Activated T-helper 1 cell treated with anti-CD3 and anti-CD28 coated beads, Interleukin-12 subunit alpha, Interleukin-12 subunit beta, Interleukin-2, Interleukin-4 antibody, amounts not matched to agents 30 ng/mL and 10 ng/mL and 1 ng/mL, durations not matched to agents 14 hours and 24 hours and 36 hours (primary cell): ENCODE data around the gene CRAT. TPM values are rescaled to one million over a fixed set of nuclear protein-coding genes. Genes with fewer than 3 reads are reported as not detected.

Experiments
- DNase-seq: peaks from one replicate; pipeline ENCODE4 v3.0.0; 2021; ENCODE audit warnings: low spot score
- H3K27ac Mint-ChIP-seq: one replicate; pipeline ENCODE4 v1.8.0; 2021; ENCODE audit warnings: mild to moderate bottlenecking, mixed read lengths
- H3K27me3 Mint-ChIP-seq: one replicate; pipeline ENCODE4 v1.8.0; 2022; ENCODE audit warnings: mild to moderate bottlenecking, moderate library complexity, mixed read lengths; ENCODE audit not compliant: insufficient read depth
- H3K36me3 Mint-ChIP-seq: one replicate; pipeline ENCODE4 v1.8.0; 2021; ENCODE audit warnings: low read depth, mixed read lengths
- H3K4me1 Mint-ChIP-seq: one replicate; pipeline ENCODE4 v1.8.0; 2021; ENCODE audit warnings: low read depth, mixed read lengths
- H3K4me3 Mint-ChIP-seq: one replicate; pipeline ENCODE4 v1.8.0; 2021; ENCODE audit warnings: mild to moderate bottlenecking, moderate library complexity, mixed read lengths
- H3K9me3 Mint-ChIP-seq: one replicate; pipeline ENCODE4 v1.8.0; 2021; ENCODE audit warnings: mixed read lengths
- intact Hi-C: fragments of 100-400 bp; cut with micrococcal nuclease; formaldehyde crosslinking; loops from one replicate; pipeline ENCODE4 v1.15.1; 2024
- total RNA-seq: library from RNA; stranded (reverse); gene quantifications from 2 replicates; pipeline ENCODE4 v1.2.3, GENCODE V29; 2022

Gene CRAT
- total RNA-seq, 1 donor from 2014 or later = 9.9 TPM

GRCh38 chr9:129072171-129072570, 38.4 kb downstream of the CRAT start:
- DNase-seq = no peak
- H3K4me1 Mint-ChIP-seq = peaks cover 12% of the 10 kb centered on the region
- no peak overlapping the region for H3K4me3 Mint-ChIP-seq
- H3K27ac Mint-ChIP-seq = no peak overlapping the region
- intact Hi-C loops = no loop called here
- no peaks in the 10 kb centered on the region for H3K9me3 Mint-ChIP-seq
- no peaks in the 10 kb centered on the region for H3K27me3 Mint-ChIP-seq
- H3K36me3 Mint-ChIP-seq = peaks cover 2% of the 10 kb centered on the region

DNA sequence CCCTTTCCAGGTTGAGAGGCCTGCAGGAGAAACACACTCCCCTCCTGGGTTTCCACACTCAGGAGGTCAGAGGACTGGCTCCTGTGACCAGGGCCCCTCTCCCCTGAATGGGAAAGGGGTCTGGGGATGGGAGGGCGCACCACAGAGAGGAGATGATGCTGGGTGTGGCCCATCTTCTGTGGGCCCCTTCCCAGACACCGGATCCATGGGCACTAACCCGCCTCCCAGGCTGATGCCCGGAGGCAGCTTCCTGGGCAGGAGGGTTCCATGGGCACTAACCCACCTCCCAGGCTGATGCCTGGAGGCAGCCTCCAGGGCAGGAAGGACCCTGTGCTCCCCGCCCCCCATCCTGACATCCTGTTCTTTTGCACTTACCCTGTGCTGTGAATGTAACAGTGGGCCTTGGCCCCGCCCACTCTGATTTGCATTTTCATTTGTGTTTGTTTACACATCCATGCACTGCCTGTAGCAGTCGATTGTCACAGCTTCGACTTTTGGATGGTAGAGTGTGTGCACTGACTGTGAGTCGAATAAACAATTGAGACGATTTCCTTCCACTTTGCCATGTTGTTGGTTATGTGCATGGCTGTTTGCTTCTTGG, 39.0 kb downstream of the CRAT start:
- peak; percentile 14 for DNase-seq
- no peak overlapping the region for H3K4me3 Mint-ChIP-seq
- no peaks in the 10 kb centered on the region for H3K9me3 Mint-ChIP-seq
- no peak overlapping the region for H3K27ac Mint-ChIP-seq
- intact Hi-C loops = no loop called here
- no peaks in the 10 kb centered on the region for H3K27me3 Mint-ChIP-seq
- H3K4me1 Mint-ChIP-seq = peaks cover 12% of the 10 kb centered on the region
- peaks cover 2% of the 10 kb centered on the region for H3K36me3 Mint-ChIP-seq

DNA sequence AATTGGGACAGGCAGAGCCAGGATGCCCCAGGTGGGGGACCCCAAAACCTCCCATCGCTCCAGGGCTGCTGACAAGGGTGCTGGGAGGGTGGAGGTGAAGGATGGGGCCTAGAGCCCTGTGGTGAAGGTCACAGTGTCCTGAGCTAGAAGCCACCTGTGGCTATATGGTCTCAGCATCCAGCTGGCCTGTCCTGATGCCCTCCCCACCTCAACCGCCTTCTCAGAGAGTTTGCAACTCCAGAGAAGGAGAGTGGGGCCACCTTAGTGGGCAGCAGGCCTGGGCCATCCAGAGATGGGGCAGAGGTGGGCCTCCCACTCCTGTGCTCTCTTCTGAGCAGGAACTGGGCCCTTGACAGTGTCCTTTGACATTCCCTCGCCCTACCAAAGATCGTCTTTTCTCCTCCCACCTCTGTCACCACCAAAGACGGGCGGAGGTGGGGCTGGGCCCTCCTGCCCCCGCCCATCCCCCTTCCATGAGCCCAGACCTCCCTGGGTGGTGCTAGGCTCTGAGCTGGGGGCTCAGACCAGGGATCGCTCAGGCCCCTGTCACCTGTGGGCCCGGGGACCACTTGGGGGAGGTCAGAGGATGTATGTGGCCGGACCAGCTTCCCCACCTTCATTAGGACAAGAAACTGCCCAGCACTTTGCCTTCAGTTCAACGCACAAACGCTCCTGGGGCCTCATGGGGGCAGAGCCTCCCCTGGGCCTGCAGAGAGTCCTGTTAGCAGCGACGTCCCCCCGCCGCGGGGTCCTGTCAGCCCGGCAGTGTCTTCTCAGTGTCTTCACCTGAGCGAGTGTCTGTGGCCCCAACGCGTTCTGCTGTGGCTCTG, 39.7 kb downstream of the CRAT start:
- H3K4me3 Mint-ChIP-seq = no peak overlapping the region
- H3K27ac Mint-ChIP-seq = no peak overlapping the region
- H3K36me3 Mint-ChIP-seq = peaks cover 3% of the 10 kb centered on the region
- DNase-seq = no peak
- H3K4me1 Mint-ChIP-seq = peaks cover 12% of the 10 kb centered on the region
- H3K9me3 Mint-ChIP-seq = no peaks in the 10 kb centered on the region
- intact Hi-C loops = no loop called here
- H3K27me3 Mint-ChIP-seq = no peaks in the 10 kb centered on the region

- Mint-ChIP-seq H3K4me3 (no peak overlapping the region), H3K4me1 (peaks cover 12% of the 10 kb centered on the region), H3K27ac (no peak overlapping the region), H3K36me3 (peaks cover 9% of the 10 kb centered on the region), H3K27me3 (no peaks in the 10 kb centered on the region), H3K9me3 (no peaks in the 10 kb centered on the region)
- DNase-seq = no peak
- intact Hi-C loops = no loop called here
Observed at GRCh38 chr9:129069862-129070641, 40.5 kb downstream of the CRAT start.

- H3K27me3 Mint-ChIP-seq = no peaks in the 10 kb centered on the region
- H3K36me3 Mint-ChIP-seq = peaks cover 12% of the 10 kb centered on the region
- no peak overlapping the region for H3K4me3 Mint-ChIP-seq
- intact Hi-C loops = no loop called here
- peaks cover 12% of the 10 kb centered on the region for H3K4me1 Mint-ChIP-seq
- H3K9me3 Mint-ChIP-seq = no peaks in the 10 kb centered on the region
- peak; percentile 17 for DNase-seq
- H3K27ac Mint-ChIP-seq = peak overlapping the region; percentile 81
Observed at GRCh38 chr9:129068990-129069861, 41.4 kb downstream of the CRAT start.

DNA sequence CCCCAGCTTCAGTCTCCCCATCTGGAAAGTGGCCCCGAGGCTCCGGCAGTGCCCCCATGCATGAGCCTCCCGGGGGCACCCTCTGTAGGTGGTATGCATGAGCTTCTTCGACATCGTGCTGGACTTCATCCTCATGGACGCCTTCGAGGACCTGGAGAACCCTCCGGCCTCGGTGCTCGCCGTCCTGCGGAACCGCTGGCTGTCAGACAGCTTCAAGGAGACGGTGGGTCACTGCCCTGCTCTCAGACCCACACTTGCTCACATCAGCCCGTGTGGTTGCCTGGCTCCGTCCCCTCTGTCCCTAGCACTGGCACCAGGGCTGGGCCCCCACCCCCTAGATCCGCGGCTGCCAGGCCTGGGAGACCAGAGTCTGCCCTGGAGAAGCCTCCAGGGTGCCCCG, 42.5 kb downstream of the CRAT start:
- no peak overlapping the region for H3K4me3 Mint-ChIP-seq

DNA sequence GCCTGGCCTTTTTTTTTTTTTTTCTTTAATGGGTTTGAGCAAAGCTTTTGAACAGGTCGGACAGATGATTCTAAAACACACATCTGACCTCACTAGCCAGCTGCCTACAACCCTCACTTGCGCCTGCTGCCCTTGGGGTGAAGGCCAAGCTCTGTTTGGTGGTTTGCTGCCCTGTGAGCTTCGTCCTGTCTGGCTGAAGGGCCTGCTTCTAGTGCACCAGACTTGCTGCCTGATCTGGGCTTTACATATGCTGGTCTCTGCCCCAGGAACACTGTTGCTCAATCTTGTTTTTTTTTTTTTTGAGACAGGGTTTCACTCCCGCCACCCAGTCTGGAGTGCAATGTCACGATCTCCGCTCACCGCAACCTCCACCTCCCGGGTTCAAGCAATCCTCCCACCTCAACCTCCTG, 46.1 kb downstream of the CRAT start:
- Mint-ChIP-seq H3K4me3 (no peak overlapping the region), H3K9me3 (no peaks in the 10 kb centered on the region), H3K4me1 (peaks cover 10% of the 10 kb centered on the region), H3K27ac (no peak overlapping the region), H3K27me3 (no peaks in the 10 kb centered on the region), H3K36me3 (peaks cover 19% of the 10 kb centered on the region)
- DNase-seq = no peak
- intact Hi-C loops = no loop called here

More for the DNA sequence above, 42.5 kb downstream of the CRAT start:
- Mint-ChIP-seq H3K4me1 (peaks cover 12% of the 10 kb centered on the region), H3K36me3 (peaks cover 16% of the 10 kb centered on the region), H3K9me3 (no peaks in the 10 kb centered on the region), H3K27me3 (no peaks in the 10 kb centered on the region), H3K27ac (peak overlapping the region; percentile 75)
- intact Hi-C loops = no loop called here
- DNase-seq = no peak

- intact Hi-C loops = no loop called here
- Mint-ChIP-seq H3K4me1 (no peaks in the 10 kb centered on the region), H3K4me3 (no peak overlapping the region), H3K9me3 (no peaks in the 10 kb centered on the region), H3K36me3 (peaks cover 17% of the 10 kb centered on the region), H3K27me3 (no peaks in the 10 kb centered on the region), H3K27ac (no peak overlapping the region)
- no peak for DNase-seq
Observed at GRCh38 chr9:129063061-129063460, 47.5 kb downstream of the CRAT start.

GRCh38 chr9:129060991-129061390, 49.6 kb downstream of the CRAT start:
- intact Hi-C loops = no loop called here

DNA sequence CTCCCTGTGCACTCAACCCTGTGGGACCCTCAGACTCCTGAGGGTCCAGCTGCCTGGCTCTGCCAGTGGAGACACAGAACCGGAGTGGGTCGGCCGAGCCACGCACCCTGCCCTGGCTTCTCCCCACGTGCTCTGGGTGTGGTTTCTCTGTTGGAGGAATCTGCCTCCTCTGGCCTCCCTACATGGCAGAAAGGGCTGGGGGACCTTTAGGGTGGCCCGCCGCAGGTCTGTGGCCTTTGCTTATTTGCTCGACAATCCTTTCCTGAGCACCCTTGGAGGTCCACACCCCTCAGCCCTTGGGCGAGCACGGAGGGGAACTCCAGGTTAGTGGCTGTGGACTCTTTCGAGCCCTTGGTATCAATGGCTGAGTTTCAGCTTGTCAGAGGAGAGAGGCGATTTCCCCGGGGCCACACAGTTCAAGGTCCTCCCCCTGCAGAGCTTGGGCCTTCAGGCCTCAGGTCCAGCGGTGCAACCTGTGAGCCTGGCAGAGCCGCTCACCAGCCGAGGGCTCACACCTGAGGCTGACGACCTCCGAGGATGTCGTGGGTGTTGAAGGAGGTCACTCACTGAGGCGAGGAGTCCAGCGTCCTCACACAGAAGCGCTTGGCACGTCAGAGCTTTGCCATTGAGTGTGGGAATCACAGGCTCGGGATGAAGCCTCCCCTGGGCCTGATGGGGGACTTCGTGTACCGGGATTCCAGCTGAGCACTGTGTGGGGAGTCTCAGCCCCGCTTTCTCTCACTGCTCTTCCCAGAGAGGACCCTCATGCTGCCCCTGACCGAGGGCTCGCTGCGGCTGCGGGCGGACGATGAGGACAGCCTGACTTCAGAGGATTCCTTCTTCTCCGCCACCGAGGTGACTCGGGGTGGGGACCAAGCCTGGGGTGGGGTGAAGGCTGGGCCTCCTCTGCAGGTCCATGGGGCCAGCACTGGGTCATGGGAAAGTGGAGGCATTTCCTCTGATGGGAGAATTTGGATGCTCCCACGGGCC, 50.5 kb downstream of the CRAT start:
- Mint-ChIP-seq H3K9me3 (no peaks in the 10 kb centered on the region), H3K27ac (no peak overlapping the region), H3K27me3 (no peaks in the 10 kb centered on the region), H3K4me3 (no peak overlapping the region), H3K36me3 (peaks cover 10% of the 10 kb centered on the region), H3K4me1 (no peaks in the 10 kb centered on the region)
- intact Hi-C loops = no loop called here
- no peak for DNase-seq

More at GRCh38 chr9:129060991-129061390, 49.6 kb downstream of the CRAT start:
- H3K9me3 Mint-ChIP-seq = no peaks in the 10 kb centered on the region
- no peaks in the 10 kb centered on the region for H3K4me1 Mint-ChIP-seq
- no peaks in the 10 kb centered on the region for H3K27me3 Mint-ChIP-seq
- no peak for DNase-seq
- no peak overlapping the region for H3K4me3 Mint-ChIP-seq
- peaks cover 17% of the 10 kb centered on the region for H3K36me3 Mint-ChIP-seq
- no peak overlapping the region for H3K27ac Mint-ChIP-seq

- no peaks in the 10 kb centered on the region for H3K27me3 Mint-ChIP-seq
- no peaks in the 10 kb centered on the region for H3K4me1 Mint-ChIP-seq
- H3K36me3 Mint-ChIP-seq = peaks cover 10% of the 10 kb centered on the region
- DNase-seq = no peak
- H3K9me3 Mint-ChIP-seq = no peaks in the 10 kb centered on the region
- intact Hi-C loops = no loop called here
- no peak overlapping the region for H3K4me3 Mint-ChIP-seq
- H3K27ac Mint-ChIP-seq = no peak overlapping the region
Observed at GRCh38 chr9:129058965-129059795, 51.4 kb downstream of the CRAT start.
